OCI-LY1 (cell line): Measurements from ENCODE around the gene NKD1.

Experiments used
- CTCF ChIP-seq: fragments of 200-600 bp; sonication (generic), shearing (Covaris generic); IDR thresholded peaks from 2 replicates; pipeline ENCODE4 v1.5.1; 2017; ENCODE audit warnings: mild to moderate bottlenecking, antibody characterized with exemption, low read length, moderate library complexity, mixed read lengths
- EZH2 ChIP-seq: fragments of 200-600 bp; sonication (generic), shearing (Covaris generic); IDR thresholded peaks from 2 replicates; pipeline ENCODE4 v1.8.0; 2017; ENCODE audit warnings: borderline replicate concordance, mixed run types, mild to moderate bottlenecking, antibody characterized with exemption, low read length, moderate library complexity, mixed read lengths

- TF ChIP-seq CTCF (no peak), EZH2 (no peak)
These were observed 58.3 kb downstream of the NKD1 start for GRCh38 chr16:50606431-50607050.
